IPS-NIHi7 (cell line): ENCODE data around the gene PRSS36.

Experiments
- DNase-seq: peaks from one replicate; pipeline ENCODE4 v3.0.0; 2012; ENCODE audit warnings: mixed read lengths; ENCODE audit errors: extremely low spot score

PRSS36 gene

DNA sequence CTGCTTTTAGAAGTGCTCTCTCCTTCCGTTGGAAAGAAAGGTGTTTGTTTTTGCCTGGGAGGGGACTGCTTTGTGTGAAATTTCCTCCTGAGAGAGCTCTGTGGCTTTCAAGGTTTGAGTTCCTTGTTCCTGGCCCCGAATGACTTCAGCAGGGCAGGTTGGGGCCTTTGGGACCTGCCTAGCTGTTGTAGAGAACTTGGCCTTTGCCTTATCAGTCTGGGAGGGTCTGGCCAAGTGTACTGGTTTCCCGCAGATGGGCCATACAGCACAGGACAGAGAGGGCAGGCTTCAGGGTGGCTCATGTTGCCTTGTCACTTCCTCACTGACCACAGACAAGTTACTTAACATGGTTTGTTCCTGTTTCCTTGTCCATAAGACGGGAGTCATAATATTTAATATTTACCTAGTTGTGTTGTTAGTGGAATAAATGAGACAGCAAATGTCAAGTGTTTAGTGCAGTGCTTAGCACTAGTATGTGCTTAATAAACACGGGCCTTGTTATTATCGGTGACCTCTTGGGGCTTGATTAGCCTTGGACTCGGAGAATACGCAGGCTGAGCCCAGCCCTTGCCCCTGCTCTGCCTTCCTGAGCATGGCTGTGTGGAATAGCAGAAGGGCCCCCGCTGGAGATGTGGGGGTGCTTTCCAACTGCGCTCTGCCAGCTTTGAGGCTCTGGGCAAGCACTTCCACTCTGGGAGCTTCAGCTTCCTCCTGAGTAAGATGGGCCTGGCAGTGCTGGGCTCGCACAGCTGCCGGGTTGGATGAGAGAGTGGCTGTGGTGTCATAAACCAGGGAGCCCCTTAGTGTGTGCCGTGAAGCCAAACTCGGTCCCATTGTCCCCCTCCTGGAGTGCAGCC, 20.9 kb downstream of the PRSS36 start:
- DNase-seq: no peak

DNA sequence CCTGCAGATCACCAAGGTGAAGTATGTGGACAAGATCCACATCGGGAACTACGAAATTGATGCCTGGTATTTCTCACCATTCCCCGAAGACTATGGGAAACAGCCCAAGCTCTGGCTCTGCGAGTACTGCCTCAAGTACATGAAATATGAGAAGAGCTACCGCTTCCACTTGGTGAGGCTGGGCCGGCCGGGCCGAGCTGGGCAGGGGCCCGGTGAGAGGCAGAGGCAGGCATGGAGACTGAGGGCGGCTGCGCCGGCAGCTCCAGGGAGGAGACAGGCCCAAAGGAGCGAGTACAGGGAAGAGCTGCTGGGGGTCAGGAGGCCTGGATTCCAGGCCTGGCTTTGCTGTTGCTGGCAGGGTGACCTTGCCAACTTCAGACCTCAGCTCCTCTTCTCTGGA, 22.7 kb downstream of the PRSS36 start:
- DNase-seq: no peak

- DNase-seq: no peak
These were observed 24.0 kb downstream of the PRSS36 start for GRCh38 chr16:31125844-31126243.

- DNase-seq: no peak
These were observed 29.7 kb downstream of the PRSS36 start for GRCh38 chr16:31120129-31120528.

DNA sequence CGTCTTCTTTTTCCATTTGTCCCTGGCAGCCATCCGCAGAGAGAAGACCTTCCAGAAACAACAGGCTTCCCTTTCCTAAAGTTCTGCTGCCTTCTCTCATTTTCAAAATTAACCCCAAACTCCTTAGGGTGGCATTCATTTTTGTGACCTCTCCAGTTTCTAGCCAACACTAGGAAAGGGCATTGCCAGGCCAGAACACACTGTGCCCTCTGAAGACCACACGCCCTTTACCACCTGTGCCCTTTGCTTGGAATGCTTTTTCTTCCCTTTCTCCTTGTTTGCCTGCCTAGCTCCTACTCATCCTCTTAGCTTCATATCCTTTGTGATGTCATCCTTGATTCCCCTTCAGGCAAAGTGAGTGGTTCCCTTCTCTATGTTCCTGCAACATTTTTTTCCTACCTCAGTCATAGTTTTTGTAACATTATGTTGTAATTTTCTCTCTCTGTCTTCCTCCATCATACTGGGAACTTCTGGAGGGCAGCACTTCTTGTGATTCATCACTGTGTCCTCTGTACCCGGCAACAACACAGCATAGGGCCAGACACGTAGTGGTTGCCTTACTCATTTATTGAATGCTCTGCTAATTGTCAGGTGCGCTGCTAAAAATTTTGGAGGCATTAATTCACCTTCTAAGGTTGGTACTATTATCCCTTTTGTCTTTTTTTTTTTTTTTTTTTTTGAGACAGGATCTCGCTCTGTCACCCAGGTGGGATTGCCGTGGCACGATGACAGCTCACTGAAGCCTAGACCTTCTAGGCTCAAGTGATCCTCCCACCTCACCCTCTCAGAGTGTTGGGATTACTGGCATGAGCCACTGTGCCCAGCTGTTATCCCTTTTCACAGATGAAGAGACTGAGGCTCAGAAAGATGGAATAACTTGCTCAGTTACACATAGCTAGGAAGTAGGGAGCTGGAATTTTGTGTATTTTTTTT, 31.4 kb downstream of the PRSS36 start:
- DNase-seq: no peak

DNA sequence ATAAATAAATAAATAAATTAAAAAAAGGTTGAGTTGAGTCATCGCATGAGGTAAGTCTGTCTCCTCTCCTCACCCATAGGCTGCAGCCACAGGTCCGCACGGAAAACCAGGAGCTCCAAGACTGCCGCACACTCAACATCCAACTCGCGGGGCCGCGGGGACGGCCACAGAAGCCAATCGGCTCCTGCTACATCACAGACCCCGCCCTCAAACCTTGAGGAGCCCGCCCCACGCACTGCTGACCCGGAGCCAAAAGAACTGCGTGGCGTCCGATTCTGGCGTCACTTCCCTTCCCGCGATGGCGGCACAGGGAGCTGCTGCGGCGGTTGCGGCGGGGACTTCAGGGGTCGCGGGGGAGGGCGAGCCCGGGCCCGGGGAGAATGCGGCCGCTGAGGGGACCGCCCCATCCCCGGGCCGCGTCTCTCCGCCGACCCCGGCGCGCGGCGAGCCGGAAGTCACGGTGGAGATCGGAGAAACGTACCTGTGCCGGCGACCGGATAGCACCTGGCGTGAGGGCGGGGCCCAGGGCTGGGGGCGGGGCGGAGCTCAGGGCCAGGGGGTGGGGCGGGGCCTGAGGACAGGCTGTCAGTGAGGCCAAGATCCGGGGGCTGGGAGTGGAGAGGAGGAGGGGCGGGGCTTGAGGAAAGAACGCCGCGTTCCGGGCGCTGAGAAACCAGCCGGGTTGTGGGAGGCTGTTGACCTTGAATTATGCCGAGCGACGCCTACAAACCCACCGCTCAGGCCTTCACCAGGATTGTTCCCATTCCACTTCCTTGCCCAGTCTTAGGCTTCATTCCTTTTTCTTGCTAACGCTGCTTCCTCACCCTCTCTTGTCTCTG, 32.3 kb downstream of the PRSS36 start, which contains the start of gene KAT8:
KAT8 (plus strand) TSS at position 281 of the 839 bp plus-strand sequence; CDS start at position 299, 18 bp downstream.
- DNase-seq: peak; percentile 98

DNA sequence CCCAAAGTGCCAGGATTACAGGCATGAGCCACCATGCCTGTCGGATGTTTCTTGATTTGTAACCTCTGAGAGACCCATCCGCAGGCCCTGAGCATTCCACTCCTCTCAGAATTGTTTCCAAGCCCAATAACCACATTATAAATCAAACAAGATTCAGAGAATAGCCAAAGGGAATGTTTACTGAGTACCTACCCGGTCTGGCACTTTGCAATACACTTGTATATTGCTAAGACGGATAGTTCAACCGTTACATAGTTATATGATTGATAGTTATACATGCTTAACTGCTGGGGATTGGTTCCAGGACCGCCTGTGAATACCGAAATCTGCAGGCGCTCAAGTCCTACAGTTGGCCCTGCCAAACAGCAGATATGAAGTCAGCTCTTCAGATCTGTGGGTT, 35.4 kb downstream of the PRSS36 start:
- no peak for DNase-seq

DNA sequence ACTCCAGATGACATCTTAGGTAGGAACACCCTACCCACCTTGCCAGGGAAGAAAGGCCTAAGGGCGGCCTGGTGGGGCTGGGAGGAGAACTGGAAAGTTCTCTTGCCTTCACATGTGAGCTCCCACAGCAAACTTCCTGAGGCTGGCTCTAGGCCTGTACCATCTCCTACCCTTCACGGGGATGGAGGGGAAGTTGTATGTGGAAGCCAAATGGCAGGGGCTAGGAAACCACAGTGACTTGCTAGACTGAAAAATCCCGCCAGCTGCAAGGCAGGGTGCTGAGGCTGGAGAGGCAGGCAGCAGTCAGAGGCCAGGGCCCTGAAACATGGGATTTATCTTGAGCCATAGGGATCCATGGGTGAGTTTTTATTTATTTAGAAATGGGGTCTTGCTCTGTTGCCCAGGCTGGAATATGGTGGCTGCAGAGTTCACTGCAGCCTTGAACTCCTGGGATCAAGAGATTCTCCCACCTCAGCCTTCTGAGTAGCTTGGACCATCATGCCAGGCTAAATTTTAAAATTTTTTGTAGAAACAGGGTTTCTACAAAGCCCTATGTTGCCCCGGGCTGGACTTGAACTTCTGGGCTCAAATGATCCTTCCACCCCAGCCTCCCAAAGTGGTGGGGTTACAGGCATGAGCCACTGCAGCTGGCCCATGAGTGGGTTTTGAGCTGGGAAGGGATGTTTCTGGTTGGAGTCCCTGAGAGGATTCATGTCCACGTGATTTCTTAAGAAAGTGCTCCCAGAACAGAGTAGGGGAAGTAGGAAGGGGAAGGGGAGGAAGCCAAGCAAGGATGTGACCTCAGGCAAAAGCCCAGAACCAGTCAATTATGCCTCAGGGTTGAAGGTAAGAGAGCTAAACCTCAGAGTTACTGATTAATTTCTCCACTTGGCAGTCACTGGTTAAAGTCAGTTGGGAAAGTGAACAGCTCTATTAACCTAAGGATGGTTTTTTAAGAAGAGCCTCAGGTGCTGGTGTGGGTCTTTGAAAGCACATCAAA, 36.4 kb downstream of the PRSS36 start:
- no peak for DNase-seq

GRCh38 chr16:31112711-31113110, 37.2 kb downstream of the PRSS36 start:
- DNase-seq: no peak

- no peak for DNase-seq
These were observed 37.9 kb downstream of the PRSS36 start for GRCh38 chr16:31111881-31112466.

DNA sequence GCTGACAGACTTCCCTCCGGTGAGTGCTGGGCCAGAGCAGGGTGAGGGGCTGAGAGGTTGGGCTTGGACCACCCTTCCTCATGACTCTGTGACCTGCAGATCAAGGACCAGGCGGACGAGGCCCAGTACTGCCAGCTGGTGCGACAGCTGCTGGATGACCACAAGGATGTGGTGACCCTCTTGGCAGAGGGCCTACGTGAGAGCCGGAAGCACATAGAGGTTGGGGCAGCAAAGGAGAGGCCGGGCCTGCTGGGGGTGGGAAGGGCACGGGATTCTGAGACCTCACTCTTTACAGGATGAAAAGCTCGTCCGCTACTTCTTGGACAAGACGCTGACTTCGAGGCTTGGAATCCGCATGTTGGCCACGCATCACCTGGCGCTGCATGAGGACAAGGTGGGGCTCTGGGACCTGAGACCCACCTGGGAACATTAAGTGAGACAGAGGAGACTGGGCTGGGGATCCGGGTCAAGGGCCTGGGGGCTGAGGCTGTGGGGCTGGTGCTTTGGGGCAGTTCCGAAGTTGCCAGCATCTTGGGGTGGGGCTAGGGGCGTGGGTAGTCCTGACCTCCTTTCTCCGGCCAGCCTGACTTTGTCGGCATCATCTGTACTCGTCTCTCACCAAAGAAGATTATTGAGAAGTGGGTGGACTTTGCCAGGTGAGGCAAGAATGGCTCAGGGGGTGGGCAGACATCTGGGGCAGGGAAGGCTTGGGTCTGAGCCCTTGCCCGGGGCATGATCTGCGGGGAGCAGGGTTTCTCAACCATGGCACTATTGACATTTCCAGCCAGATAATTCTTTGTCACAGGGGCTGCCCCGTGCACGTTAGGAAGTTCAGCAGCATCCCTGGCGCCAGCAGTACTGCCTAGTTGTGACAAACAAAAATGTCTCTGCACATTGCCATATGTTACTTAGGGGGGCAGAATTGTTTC, 39.5 kb downstream of the PRSS36 start:
- DNase-seq: no peak

DNA sequence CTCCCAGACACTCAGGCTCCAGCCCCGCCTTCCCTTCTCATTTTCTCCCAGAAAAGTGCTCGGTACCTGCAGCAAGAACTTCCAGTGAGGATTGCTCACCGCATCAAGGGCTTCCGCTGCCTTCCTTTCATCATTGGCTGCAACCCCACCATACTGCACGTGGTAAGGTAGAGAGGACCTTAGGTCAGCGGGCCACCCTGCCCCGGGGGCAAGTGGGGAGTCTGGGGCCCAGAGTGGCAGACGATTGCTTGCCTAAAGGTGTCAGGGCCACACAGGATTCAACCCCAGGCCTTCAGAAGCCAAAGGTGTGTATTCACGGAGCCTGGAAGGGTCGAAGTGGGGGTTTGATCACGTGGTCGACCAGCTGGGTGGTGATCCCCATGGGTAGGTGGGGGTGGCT, 40.2 kb downstream of the PRSS36 start:
- DNase-seq: no peak

- DNase-seq: no peak
These were observed 40.9 kb downstream of the PRSS36 start for GRCh38 chr16:31108794-31109558.

- peak; percentile 86 for DNase-seq
These were observed 41.7 kb downstream of the PRSS36 start, which contains the start of gene BCKDK for GRCh38 chr16:31108035-31108793. BCKDK (plus strand) TSS chr16:31108386; CDS start chr16:31109224, 838 bp downstream.

GRCh38 chr16:31107465-31107867, 42.4 kb downstream of the PRSS36 start:
- DNase-seq: no peak

DNA sequence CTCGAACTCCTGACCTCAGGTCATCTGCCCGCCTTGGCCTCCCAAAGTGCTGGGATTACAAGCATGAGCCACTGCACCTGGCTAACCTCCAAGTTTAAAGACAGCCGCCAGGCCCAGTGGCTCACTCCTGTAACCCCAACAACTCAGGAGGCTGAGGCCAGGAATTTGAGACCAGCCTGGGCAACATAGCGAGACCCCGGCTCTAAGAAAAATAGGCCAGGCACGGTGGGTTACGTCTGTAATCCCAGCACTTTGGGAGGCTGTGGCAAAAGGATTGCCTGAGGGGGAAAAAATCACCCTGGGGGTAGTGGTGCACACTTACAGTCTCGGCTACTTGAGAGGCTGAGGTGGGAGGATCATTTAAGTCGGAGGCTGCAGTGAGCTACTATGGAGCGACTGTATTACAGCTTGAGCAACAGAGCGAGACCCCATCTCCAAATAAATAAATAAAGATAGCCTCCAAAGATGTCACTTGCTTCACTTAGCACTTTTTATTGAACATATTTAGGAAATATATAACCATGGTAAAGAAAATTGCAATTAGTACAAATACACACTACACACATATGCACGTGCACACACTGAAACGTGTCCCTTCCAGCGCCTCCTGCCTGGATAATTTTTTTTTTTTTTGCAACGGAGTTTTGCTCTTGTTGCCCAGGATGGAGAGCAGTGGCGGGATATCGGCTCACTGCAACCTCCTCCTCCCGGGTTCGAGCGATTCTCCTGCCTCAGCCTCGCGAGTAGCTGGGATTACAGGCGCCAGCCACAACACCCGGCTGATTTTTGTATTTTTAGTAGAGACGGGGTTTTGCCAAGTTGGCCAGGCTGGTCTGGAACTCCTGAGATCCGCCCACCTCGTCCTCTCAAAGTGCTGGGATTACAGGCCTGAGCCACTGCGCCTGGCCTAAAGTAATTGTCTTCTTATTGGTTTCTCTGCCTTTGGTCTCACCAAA, 43.1 kb downstream of the PRSS36 start:
- DNase-seq: no peak
